ENCODE data around the gene ISX.
"Not testable (repeated sequence)": the region's sequence is repeated elsewhere in the genome, so short reads cannot be mapped to it uniquely, and the experiment has no call there.

Gene ISX

DNA sequence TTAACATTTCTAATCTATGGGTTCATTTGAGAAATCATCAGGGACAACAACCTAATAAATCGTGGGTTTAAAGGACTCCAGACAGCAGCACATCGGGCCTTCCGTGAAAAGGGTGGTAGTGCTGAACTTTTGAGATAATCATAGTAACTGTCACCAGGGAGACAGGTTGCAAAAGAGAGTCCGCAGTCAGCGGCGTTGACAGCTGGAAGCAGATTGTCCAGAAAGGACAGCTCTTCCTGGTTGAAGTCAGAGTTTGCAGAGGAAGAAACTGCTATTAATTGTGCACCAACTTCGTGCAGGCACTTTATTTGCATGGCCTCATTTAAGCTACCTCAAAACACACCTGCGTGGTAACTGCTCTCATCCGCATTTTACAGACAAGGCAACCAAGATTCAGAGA is 20.5 kb upstream of the ISX start:
- TF ChIP-seq POLR2AphosphoS5 (IDR thresholded peaks at IDR 0.05; ENCODE audit: borderline replicate concordance, low read depth, low read length) = no peak
- no peak for TF ChIP-seq FOXP2 (optimal IDR thresholded peaks at IDR 0.05; ENCODE audit: control extremely low read depth, extremely low read length, insufficient read depth)
- TF ChIP-seq EZH2 (IDR thresholded peaks at IDR 0.05) = no peak
- H3K36me3 ChIP-seq (ENCODE audit: insufficient read depth, low read length) = no peaks in the 10 kb centered on the region
- H3K27ac ChIP-seq = no peak overlapping the region
- no peak overlapping the region for H3K4me3 ChIP-seq
- no peak for DNase-seq (ENCODE audit: low read depth, low spot score)
- no peaks in the 10 kb centered on the region for H3K9me3 ChIP-seq (ENCODE audit: low read depth, low read length)
- H3K9ac ChIP-seq (ENCODE audit: insufficient read length) = no peak overlapping the region

DNA sequence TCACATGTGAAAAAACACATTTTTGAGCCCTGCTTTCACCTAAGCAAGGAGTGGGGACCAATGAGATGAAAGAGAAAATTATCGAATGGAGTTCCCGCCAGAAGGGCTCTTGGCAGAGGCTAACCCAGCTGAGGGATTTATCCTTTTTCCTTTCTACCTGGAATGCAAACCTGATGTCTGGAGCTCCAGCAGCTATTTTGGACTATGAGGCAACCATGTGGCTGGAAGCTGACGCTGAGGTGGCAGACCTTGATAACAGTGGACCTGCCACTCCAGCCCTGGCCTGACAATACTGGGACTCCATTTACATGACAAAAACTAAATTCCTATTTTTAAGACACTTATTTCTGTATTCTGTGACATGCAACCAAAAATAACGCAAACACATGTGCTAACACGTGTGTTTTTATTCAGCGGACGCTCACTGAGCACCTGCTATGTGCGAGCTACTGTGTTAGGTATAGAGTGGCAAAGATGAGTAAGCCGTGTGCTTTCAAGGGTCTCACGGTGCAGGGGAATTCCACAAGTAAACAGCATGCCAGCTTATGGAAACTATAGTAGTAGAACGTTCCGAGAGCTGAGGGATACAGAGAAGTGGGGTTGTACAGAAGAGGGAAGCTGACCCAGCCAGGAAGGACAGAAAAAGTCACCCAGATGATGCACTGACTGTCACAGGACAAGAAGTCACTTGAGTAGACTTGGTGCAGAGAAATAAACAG is 19.1 kb upstream of the ISX start:
- no peak for DNase-seq (ENCODE audit: low read depth, low spot score)
- no peak overlapping the region for H3K9ac ChIP-seq (ENCODE audit: insufficient read length)
- no peak overlapping the region for H3K4me3 ChIP-seq
- H3K9me3 ChIP-seq (ENCODE audit: low read depth, low read length) = no peaks in the 10 kb centered on the region
- no peak overlapping the region for H3K27ac ChIP-seq
- H3K36me3 ChIP-seq (ENCODE audit: insufficient read depth, low read length) = no peaks in the 10 kb centered on the region
- TF ChIP-seq POLR2AphosphoS5 (IDR thresholded peaks at IDR 0.05; ENCODE audit: borderline replicate concordance, low read depth, low read length) (no peak), FOXP2 (optimal IDR thresholded peaks at IDR 0.05; ENCODE audit: control extremely low read depth, extremely low read length, insufficient read depth) (no peak), EZH2 (IDR thresholded peaks at IDR 0.05) (no peak)

DNA sequence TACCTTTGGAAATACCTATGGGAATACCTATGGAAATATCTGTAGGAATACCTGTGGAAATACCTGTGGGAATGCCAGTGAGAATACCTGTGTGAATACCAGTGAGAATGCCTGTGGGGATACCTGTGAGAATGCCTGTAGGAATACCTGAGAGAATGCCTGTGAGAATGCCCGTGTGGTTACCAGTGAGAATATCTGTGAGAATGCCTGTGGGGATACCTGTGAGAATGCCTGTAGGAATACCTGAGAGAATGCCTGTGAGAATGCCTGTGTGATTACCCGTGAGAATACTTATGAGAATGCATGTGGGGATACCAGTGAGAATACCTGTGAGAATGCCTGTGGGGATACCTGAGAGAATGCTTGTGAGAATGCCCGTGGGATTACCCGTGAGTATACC is 15.9 kb upstream of the ISX start:
- DNase-seq (ENCODE audit: low read depth, low spot score); H3K36me3 ChIP-seq (ENCODE audit: insufficient read depth, low read length); H3K27ac ChIP-seq; H3K9me3 ChIP-seq (ENCODE audit: low read depth, low read length); H3K4me3 ChIP-seq; H3K9ac ChIP-seq (ENCODE audit: insufficient read length): not testable (repeated sequence)

DNA sequence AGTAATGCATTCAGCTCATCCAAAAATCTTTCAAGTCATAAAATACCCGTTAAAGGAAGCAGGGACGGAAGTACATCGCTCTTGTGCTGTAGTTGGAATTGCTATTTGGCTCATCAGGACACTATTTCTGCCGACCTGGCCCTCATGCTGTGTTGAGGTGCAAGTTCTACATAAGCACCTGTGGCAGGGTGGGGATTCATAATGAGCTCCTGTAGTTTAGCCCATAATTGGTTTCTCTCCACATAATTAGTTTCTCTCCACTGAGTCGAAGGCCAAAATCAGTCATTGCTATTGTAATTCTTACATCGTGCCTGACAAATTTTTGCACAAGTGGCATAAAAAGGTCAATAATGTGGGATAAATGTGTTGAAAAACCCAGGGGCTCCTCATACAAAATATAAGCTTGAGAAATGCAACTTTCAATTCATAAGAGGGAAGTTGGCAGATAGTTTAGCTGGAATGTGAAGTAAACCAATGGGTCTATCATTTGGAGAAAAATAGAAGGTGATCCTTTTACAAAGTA is 14.9 kb upstream of the ISX start:
- Histone ChIP-seq H3K9me3 (ENCODE audit: low read depth, low read length) (no peaks in the 10 kb centered on the region), H3K36me3 (ENCODE audit: insufficient read depth, low read length) (no peaks in the 10 kb centered on the region), H3K9ac (ENCODE audit: insufficient read length) (no peak overlapping the region), H3K27ac (no peak overlapping the region), H3K4me3 (no peak overlapping the region)
- TF ChIP-seq FOXP2 (optimal IDR thresholded peaks at IDR 0.05; ENCODE audit: control extremely low read depth, extremely low read length, insufficient read depth) = no peak
- no peak for TF ChIP-seq POLR2AphosphoS5 (IDR thresholded peaks at IDR 0.05; ENCODE audit: borderline replicate concordance, low read depth, low read length)
- no peak for TF ChIP-seq EZH2 (IDR thresholded peaks at IDR 0.05)
- DNase-seq (ENCODE audit: low read depth, low spot score) = no peak

DNA sequence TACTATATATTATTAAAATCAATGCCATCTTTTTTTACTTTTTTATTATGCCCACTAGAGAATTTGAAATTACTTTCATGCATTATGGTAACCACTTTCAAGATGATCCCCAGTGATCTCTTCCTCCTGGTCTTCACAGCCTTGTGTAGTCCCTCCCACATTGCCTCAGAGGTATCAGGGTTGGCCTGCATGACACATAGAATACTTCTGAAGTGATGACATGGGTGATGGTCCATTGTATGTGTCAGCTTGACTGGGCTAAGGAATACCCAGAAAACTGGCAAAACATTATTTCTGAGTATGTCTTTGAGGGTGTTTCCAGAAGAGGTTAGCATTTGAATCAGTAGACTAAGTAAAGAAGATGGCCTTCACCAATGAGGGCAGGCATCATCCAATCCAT is 14.2 kb upstream of the ISX start:
- Histone ChIP-seq H3K9me3 (ENCODE audit: low read depth, low read length) (no peaks in the 10 kb centered on the region), H3K36me3 (ENCODE audit: insufficient read depth, low read length) (no peaks in the 10 kb centered on the region), H3K4me3 (no peak overlapping the region), H3K27ac (no peak overlapping the region), H3K9ac (ENCODE audit: insufficient read length) (no peak overlapping the region)
- TF ChIP-seq EZH2 (IDR thresholded peaks at IDR 0.05) (no peak), FOXP2 (optimal IDR thresholded peaks at IDR 0.05; ENCODE audit: control extremely low read depth, extremely low read length, insufficient read depth) (no peak), POLR2AphosphoS5 (IDR thresholded peaks at IDR 0.05; ENCODE audit: borderline replicate concordance, low read depth, low read length) (no peak)
- no peak for DNase-seq (ENCODE audit: low read depth, low spot score)

DNA sequence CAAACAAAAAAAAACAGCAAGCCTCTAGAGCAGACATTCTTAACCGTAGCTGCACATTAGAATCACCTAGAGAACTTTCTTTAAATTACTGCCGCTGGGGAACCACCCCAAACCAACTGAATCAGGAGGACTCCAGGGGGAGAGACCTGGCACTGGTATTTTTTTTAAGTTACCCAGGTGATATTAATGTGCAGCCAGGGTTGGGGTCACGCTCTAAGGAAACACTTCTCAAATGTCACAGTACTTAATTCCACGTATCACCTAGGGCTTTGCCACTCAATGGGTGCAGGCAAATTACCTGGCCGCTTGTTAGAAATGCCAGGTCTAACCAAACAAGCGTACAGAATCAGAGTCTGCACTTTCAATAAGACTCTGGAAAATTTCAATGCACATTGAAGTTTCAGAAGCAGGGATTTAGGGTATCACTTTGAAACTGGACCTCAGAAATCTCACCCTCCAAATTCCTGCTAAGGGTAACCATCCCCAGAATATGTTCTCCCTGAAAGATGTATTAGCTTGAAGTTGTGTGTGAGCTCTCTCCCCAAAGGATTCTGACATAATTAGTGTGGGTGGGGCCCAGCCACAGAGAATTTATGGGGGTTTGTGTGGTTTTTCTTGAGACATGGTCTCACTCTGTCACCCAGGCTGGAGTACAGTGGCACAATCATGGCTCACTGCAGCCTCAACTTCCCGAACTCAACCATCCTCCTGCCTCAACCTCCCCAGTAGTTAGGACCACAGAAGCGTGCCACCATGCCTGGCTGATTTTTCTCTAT is 12.7 kb upstream of the ISX start:
- TF ChIP-seq FOXP2 (optimal IDR thresholded peaks at IDR 0.05; ENCODE audit: control extremely low read depth, extremely low read length, insufficient read depth) = no peak
- no peak for TF ChIP-seq EZH2 (IDR thresholded peaks at IDR 0.05)
- no peak for TF ChIP-seq POLR2AphosphoS5 (IDR thresholded peaks at IDR 0.05; ENCODE audit: borderline replicate concordance, low read depth, low read length)
- no peak for DNase-seq (ENCODE audit: low read depth, low spot score)
- Histone ChIP-seq H3K9ac (ENCODE audit: insufficient read length) (no peak overlapping the region), H3K27ac (no peak overlapping the region), H3K4me3 (no peak overlapping the region), H3K9me3 (ENCODE audit: low read depth, low read length) (no peaks in the 10 kb centered on the region), H3K36me3 (ENCODE audit: insufficient read depth, low read length) (no peaks in the 10 kb centered on the region)

DNA sequence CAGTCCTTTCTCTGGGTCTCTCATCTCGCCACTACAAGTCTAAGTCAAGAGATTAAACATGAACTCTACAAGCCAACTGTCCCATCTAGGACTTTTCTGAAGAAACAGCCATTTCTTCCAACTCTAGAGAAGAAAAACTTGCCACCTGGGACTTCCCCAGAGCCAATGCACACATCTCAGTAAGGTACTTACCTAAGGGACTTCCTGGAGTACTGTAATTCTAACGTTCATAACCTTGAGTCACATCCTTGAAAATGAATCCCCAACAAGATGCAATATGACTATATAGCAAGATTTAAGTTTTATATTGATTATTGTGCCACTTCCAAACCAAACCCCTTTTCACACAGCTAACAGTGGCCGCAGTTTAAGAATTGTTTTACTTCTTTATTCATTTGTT is 11.9 kb upstream of the ISX start:
- no peak for TF ChIP-seq EZH2 (IDR thresholded peaks at IDR 0.05)
- TF ChIP-seq FOXP2 (optimal IDR thresholded peaks at IDR 0.05; ENCODE audit: control extremely low read depth, extremely low read length, insufficient read depth) = no peak
- no peak for TF ChIP-seq POLR2AphosphoS5 (IDR thresholded peaks at IDR 0.05; ENCODE audit: borderline replicate concordance, low read depth, low read length)
- DNase-seq (ENCODE audit: low read depth, low spot score) = no peak
- Histone ChIP-seq H3K9me3 (ENCODE audit: low read depth, low read length) (no peaks in the 10 kb centered on the region), H3K4me3 (no peak overlapping the region), H3K27ac (no peak overlapping the region), H3K36me3 (ENCODE audit: insufficient read depth, low read length) (no peaks in the 10 kb centered on the region), H3K9ac (ENCODE audit: insufficient read length) (no peak overlapping the region)

DNA sequence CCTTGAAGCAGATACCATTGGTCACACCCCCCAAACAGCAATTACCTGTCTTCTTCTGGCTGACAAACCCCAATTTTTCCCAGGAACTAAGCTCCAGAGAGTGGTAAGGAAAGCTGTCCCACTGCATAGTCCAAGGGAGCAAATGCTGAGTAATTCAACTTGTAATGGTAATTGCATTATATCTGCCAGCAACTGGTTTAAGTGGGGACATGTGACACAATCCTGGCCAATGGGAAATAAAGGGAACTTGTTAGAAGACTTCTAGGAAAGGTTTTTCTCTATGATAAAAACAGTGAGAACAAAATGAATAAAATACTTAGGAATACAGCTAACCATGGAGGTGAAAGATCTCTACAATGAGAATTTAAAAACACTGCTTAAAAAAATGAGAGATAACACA is 9.5 kb upstream of the ISX start:
- TF ChIP-seq POLR2AphosphoS5 (IDR thresholded peaks at IDR 0.05; ENCODE audit: borderline replicate concordance, low read depth, low read length) (no peak), FOXP2 (optimal IDR thresholded peaks at IDR 0.05; ENCODE audit: control extremely low read depth, extremely low read length, insufficient read depth) (no peak), EZH2 (IDR thresholded peaks at IDR 0.05) (no peak)
- no peak overlapping the region for H3K27ac ChIP-seq
- no peaks in the 10 kb centered on the region for H3K36me3 ChIP-seq (ENCODE audit: insufficient read depth, low read length)

More for the DNA sequence above, 9.5 kb upstream of the ISX start:
- Histone ChIP-seq H3K9ac (ENCODE audit: insufficient read length) (no peak overlapping the region), H3K4me3 (no peak overlapping the region), H3K9me3 (ENCODE audit: low read depth, low read length) (no peaks in the 10 kb centered on the region)
- no peak for DNase-seq (ENCODE audit: low read depth, low spot score)
